NCI-H345 treated with DMSO at 0.1 percent for 48 hours (cell line): ENCODE data around the gene ANKRD30A.
"Not testable (repeated sequence)": the region's sequence is repeated elsewhere in the genome, so short reads cannot be mapped to it uniquely, and the experiment has no call there.

ENCODE experiments used
- DNase-seq: peaks from one replicate; lab custom pipeline; 2025; ENCODE audit not compliant: unreplicated experiment; lab: John Stamatoyannopoulos, UW

ANKRD30A gene

GRCh38 chr10:37246637-37247036 lies 121.2 kb downstream of the ANKRD30A start:
- no peak for DNase-seq

- DNase-seq = not testable (repeated sequence)
Measured at GRCh38 chr10:37255837-37256236, 130.4 kb downstream of the ANKRD30A start.

GRCh38 chr10:37263304-37263703 lies 137.9 kb downstream of the ANKRD30A start:
- no peak for DNase-seq

GRCh38 chr10:37268266-37268665 lies 142.9 kb downstream of the ANKRD30A start:
- DNase-seq = no peak

GRCh38 chr10:37269554-37270256 lies 144.3 kb downstream of the ANKRD30A start:
- no peak for DNase-seq

- DNase-seq = no peak
Measured at GRCh38 chr10:37275216-37275777, 149.9 kb downstream of the ANKRD30A start.

- DNase-seq = no peak
Measured at GRCh38 chr10:37285063-37285462, 159.7 kb downstream of the ANKRD30A start.

GRCh38 chr10:37289833-37290464 lies 164.6 kb downstream of the ANKRD30A start:
- DNase-seq = no peak

- DNase-seq = no peak
Measured at GRCh38 chr10:37301271-37301670, 175.9 kb downstream of the ANKRD30A start.

- no peak for DNase-seq
Measured at GRCh38 chr10:37304036-37304435, 178.6 kb downstream of the ANKRD30A start.

- DNase-seq = no peak
Measured at GRCh38 chr10:37314350-37314749, 189.0 kb downstream of the ANKRD30A start.

- DNase-seq = no peak
Measured at GRCh38 chr10:37314862-37315261, 189.5 kb downstream of the ANKRD30A start.

GRCh38 chr10:37344413-37344812 lies 219.0 kb downstream of the ANKRD30A start:
- DNase-seq = no peak

- no peak for DNase-seq
Measured at GRCh38 chr10:37379991-37380390, 254.6 kb downstream of the ANKRD30A start.

- DNase-seq = no peak
Measured at GRCh38 chr10:37381271-37381670, 255.9 kb downstream of the ANKRD30A start.

GRCh38 chr10:37384923-37385322 lies 259.5 kb downstream of the ANKRD30A start:
- no peak for DNase-seq

GRCh38 chr10:37390926-37391325 lies 265.5 kb downstream of the ANKRD30A start:
- DNase-seq = no peak

GRCh38 chr10:37400774-37401173 lies 275.4 kb downstream of the ANKRD30A start:
- not testable (repeated sequence) for DNase-seq

GRCh38 chr10:37401225-37401624 lies 275.8 kb downstream of the ANKRD30A start:
- DNase-seq = no peak

- DNase-seq = no peak
Measured at GRCh38 chr10:37403776-37404175, 278.4 kb downstream of the ANKRD30A start.
